Measurements from ENCODE around the gene SLC39A11. TPM values are rescaled to one million over a fixed set of nuclear protein-coding genes. Genes with fewer than 3 reads are reported as not detected.

SLC39A11 gene
- total and polyA plus RNA-seq, 2 of the 13 experiments (the other 11 are each of a cell fraction or from before 2014, with no cell fraction given): 17.2 to 31.5 TPM

DNA sequence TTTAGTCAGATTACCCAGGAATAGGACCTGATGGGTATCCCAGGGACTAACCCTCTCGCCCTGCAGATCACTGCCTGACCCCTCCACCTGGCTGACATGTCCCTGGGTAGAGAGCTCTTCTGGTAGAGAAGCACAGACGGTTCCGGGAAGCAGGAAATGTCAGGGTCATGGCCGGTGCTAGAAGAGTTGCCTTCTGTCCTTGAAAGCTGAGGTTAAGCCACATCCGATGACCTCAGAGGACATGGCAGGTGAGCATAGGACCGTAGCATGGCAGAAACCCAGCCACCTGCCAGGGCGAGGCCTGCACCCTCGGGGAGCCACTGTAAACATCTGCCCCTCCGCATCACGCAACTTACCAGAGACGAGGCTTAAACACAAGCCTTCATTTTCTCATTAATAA is 488.0 kb downstream of the SLC39A11 start (continued):
- TF ChIP-seq ZNF574 (CRISPR knock-in tag; IDR thresholded peaks at IDR 0.05) (no peak; the same call in 1 of the 2 replicates), SYNCRIP (IDR thresholded peaks at IDR 0.05; ENCODE audit: insufficient read depth, low read depth, low read length) (no peak), BCLAF1 (IDR thresholded peaks at IDR 0.05) (no peak), ZNF790 (CRISPR knock-in tag; IDR thresholded peaks at IDR 0.05; ENCODE audit: borderline replicate concordance) (no peak), KMT2B (CRISPR knock-in tag; IDR thresholded peaks at IDR 0.05) (peak; percentile 45; the same call in 1 of the 2 replicates), BRCA1 (CRISPR knock-in tag; IDR thresholded peaks at IDR 0.05) (no peak), NKX3-1 (CRISPR knock-in tag; IDR thresholded peaks at IDR 0.05) (no peak), AGO2 (optimal IDR thresholded peaks at IDR 0.05; ENCODE audit: low read depth, low read length) (no peak), E2F1 (CRISPR knock-in tag; IDR thresholded peaks at IDR 0.05) (no peak), ZNF709 (CRISPR knock-in tag; IDR thresholded peaks at IDR 0.05) (no peak), ZZZ3 (CRISPR knock-in tag; IDR thresholded peaks at IDR 0.05; ENCODE audit: borderline replicate concordance) (no peak), ZNF414 (CRISPR knock-in tag; IDR thresholded peaks at IDR 0.05) (no peak), ZNF563 (CRISPR knock-in tag; IDR thresholded peaks at IDR 0.05) (no peak), CC2D1A (CRISPR knock-in tag; IDR thresholded peaks at IDR 0.05) (no peak)
- TF ChIP-seq, protein P1, sequence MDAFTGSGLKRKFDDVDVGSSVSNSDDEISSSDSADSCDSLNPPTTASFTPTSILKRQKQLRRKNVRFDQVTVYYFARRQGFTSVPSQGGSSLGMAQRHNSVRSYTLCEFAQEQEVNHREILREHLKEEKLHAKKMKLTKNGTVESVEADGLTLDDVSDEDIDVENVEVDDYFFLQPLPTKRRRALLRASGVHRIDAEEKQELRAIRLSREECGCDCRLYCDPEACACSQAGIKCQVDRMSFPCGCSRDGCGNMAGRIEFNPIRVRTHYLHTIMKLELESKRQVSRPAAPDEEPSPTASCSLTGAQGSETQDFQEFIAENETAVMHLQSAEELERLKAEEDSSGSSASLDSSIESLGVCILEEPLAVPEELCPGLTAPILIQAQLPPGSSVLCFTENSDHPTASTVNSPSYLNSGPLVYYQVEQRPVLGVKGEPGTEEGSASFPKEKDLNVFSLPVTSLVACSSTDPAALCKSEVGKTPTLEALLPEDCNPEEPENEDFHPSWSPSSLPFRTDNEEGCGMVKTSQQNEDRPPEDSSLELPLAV (CRISPR knock-in tag; conservative IDR thresholded peaks at IDR 0.05; ENCODE audit: low read depth): no peak
- TF ChIP-seq, protein P2, sequence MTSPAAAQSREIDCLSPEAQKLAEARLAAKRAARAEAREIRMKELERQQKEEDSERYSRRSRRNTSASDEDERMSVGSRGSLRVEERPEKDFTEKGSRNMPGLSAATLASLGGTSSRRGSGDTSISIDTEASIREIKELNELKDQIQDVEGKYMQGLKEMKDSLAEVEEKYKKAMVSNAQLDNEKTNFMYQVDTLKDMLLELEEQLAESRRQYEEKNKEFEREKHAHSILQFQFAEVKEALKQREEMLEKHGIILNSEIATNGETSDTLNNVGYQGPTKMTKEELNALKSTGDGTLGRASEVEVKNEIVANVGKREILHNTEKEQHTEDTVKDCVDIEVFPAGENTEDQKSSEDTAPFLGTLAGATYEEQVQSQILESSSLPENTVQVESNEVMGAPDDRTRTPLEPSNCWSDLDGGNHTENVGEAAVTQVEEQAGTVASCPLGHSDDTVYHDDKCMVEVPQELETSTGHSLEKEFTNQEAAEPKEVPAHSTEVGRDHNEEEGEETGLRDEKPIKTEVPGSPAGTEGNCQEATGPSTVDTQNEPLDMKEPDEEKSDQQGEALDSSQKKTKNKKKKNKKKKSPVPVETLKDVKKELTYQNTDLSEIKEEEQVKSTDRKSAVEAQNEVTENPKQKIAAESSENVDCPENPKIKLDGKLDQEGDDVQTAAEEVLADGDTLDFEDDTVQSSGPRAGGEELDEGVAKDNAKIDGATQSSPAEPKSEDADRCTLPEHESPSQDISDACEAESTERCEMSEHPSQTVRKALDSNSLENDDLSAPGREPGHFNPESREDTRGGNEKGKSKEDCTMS (CRISPR knock-in tag; conservative IDR thresholded peaks at IDR 0.05): no peak

Data from HepG2 (cell line).